DND-41 (cell line): ENCODE measurements around the gene MEG3.

Experiments
- ATAC-seq: fragments of 200-7000 bp; cut with Tn5 transposase; 3 replicates; pipeline ENCODE4 v1.9.1; 2021; ENCODE audit warnings: low read depth; ENCODE audit not compliant: insufficient read depth
- DNase-seq: peaks from one replicate; pipeline ENCODE4 v3.0.0-alpha.2; 2020
- H2AFZ ChIP-seq: 2 replicates; pipeline ENCODE4 v1.6.0; 2012; ENCODE audit warnings: low read depth, low read length
- H3K27ac ChIP-seq: 2 replicates; pipeline ENCODE4 v1.5.1; 2012; ENCODE audit warnings: low read length, inconsistent platforms
- H3K27me3 ChIP-seq: fragments of 200-600 bp; sonication (generic); 2 replicates; pipeline ENCODE4 v1.6.0; 2012; ENCODE audit warnings: low read length, mild to moderate bottlenecking, inconsistent platforms; ENCODE audit not compliant: insufficient read depth, poor library complexity
- H3K36me3 ChIP-seq: 2 replicates; pipeline ENCODE4 v1.5.1; 2012; ENCODE audit warnings: low read length, inconsistent platforms; ENCODE audit not compliant: insufficient read depth
- H3K4me1 ChIP-seq: 2 replicates; pipeline ENCODE4 v1.5.1; 2012; ENCODE audit warnings: mild to moderate bottlenecking, low read length; ENCODE audit not compliant: insufficient read depth
- H3K4me2 ChIP-seq: 2 replicates; pipeline ENCODE4 v1.6.0; 2012; ENCODE audit warnings: mild to moderate bottlenecking, moderate library complexity, low read length, inconsistent platforms; ENCODE audit not compliant: insufficient read depth
- H3K4me3 ChIP-seq, 2 experiments: fragments of 200-600 bp in 1 of 2; shearing (Covaris generic) in 1 of 2; 2 replicates each; pipeline ENCODE4 v1.5.1; 2012 to 2016; ENCODE audit warnings: inconsistent platforms in 2 of 2, low read length in 2 of 2, mild to moderate bottlenecking in 2 of 2, low read depth in 1 of 2, moderate library complexity in 1 of 2
- H3K79me2 ChIP-seq: 2 replicates; pipeline ENCODE4 v1.6.0; 2012; ENCODE audit warnings: low read length, inconsistent platforms; ENCODE audit not compliant: insufficient read depth
- H3K9ac ChIP-seq: 2 replicates; pipeline ENCODE4 v1.6.0; 2012; ENCODE audit warnings: low read depth, mild to moderate bottlenecking, inconsistent platforms, low read length, moderate library complexity
- H3K9me3 ChIP-seq: 2 replicates; pipeline ENCODE4 v1.5.1; 2012; ENCODE audit warnings: low read length, moderate library complexity, mild to moderate bottlenecking, inconsistent platforms; ENCODE audit not compliant: insufficient read depth, severe bottlenecking
- H4K20me1 ChIP-seq: 2 replicates; pipeline ENCODE4 v1.6.0; 2012; ENCODE audit warnings: low read length; ENCODE audit not compliant: insufficient read depth
- CTCF ChIP-seq: IDR thresholded peaks from 2 replicates; pipeline ENCODE4 v1.5.1; 2012; ENCODE audit warnings: borderline replicate concordance, low read length, moderate library complexity, mild to moderate bottlenecking; ENCODE audit not compliant: poor library complexity, severe bottlenecking; ENCODE audit errors: extremely low read depth
- EZH2 ChIP-seq: IDR thresholded peaks from 3 replicates; pipeline ENCODE4 v1.6.1; 2012; ENCODE audit warnings: borderline replicate concordance, low read depth, mild to moderate bottlenecking, moderate library complexity, low read length, inconsistent platforms; ENCODE audit not compliant: severe bottlenecking

MEG3 gene

GRCh38 chr14:100804558-100805309 is 21.2 kb upstream of the MEG3 start:
- Histone ChIP-seq H3K27ac (no peak overlapping the region), H3K4me2 (no peak overlapping the region), H3K79me2 (no peaks in the 10 kb centered on the region), H3K36me3 (no peaks in the 10 kb centered on the region), H3K9me3 (peaks cover 24% of the 10 kb centered on the region), H3K4me3 (no peak overlapping the region), H3K9ac (no peak overlapping the region), H4K20me1 (no peaks in the 10 kb centered on the region), H3K4me1 (no peaks in the 10 kb centered on the region), H3K27me3 (no peaks in the 10 kb centered on the region), H2AFZ (no peak overlapping the region)
- TF ChIP-seq CTCF, result no peak
- TF ChIP-seq EZH2, result no peak
- ATAC-seq (no peak), DNase-seq (no peak)

DNA sequence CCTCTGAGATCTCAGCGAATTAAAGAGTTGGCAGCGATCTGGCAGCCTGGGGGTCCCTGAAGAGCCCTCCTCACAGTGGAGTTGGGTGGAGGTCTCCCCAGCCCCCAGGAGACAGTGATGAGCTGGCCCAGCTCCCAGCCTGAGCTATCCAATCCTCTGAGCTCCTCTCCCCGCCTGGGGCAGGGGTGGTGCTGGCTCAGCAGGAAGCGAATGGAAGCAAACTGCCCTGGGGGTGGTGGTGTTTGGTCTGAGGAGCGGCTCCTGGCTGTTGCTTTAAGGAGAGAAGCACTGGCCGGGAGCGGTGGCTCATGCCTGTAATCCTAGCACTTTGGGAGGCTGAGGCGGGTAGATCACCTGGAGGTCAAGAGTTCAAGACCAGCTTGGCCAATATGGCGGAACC is 19.5 kb upstream of the MEG3 start:
- Histone ChIP-seq H2AFZ (no peak overlapping the region), H4K20me1 (no peaks in the 10 kb centered on the region), H3K9ac (no peak overlapping the region), H3K79me2 (no peaks in the 10 kb centered on the region), H3K36me3 (no peaks in the 10 kb centered on the region), H3K27me3 (no peaks in the 10 kb centered on the region), H3K4me3 (no peak overlapping the region), H3K4me2 (no peak overlapping the region), H3K9me3 (peaks cover 39% of the 10 kb centered on the region), H3K27ac (no peak overlapping the region), H3K4me1 (no peaks in the 10 kb centered on the region)
- TF ChIP-seq CTCF, result no peak
- no peak for TF ChIP-seq EZH2
- ATAC-seq, result no peak
- DNase-seq, result no peak

- Histone ChIP-seq H3K27me3 (no peaks in the 10 kb centered on the region), H3K4me2 (no peak overlapping the region), H3K36me3 (no peaks in the 10 kb centered on the region), H3K4me1 (no peaks in the 10 kb centered on the region), H3K27ac (no peak overlapping the region), H3K9me3 (peaks cover 43% of the 10 kb centered on the region), H3K4me3 (no peak overlapping the region), H2AFZ (no peak overlapping the region), H4K20me1 (no peaks in the 10 kb centered on the region), H3K9ac (no peak overlapping the region), H3K79me2 (no peaks in the 10 kb centered on the region)
- no peak for DNase-seq
- no peak for ATAC-seq
- no peak for TF ChIP-seq EZH2
- no peak for TF ChIP-seq CTCF
Observed at GRCh38 chr14:100807496-100807895, 18.4 kb upstream of the MEG3 start.
